Fibroblast of lung (primary cell): ENCODE results near the gene MSX1.

ENCODE experiments used
- CTCF ChIP-seq, 2 donors: IDR thresholded peaks in 1 of 2; conservative IDR thresholded peaks in 1 of 2; 1 replicate in 1 of 2; 2 replicates in 1 of 2; pipeline ENCODE4 v1.5.1; 2011 to 2012; ENCODE audit warnings: low read length in 2 of 2, control low read depth in 1 of 2, inconsistent platforms in 1 of 2, low read depth in 1 of 2, mild to moderate bottlenecking in 1 of 2
- EZH2 ChIP-seq: IDR thresholded peaks from 2 replicates; pipeline ENCODE4 v1.5.1; 2012; ENCODE audit warnings: low read length, control low read depth, mild to moderate bottlenecking; ENCODE audit errors: missing control alignments

DNA sequence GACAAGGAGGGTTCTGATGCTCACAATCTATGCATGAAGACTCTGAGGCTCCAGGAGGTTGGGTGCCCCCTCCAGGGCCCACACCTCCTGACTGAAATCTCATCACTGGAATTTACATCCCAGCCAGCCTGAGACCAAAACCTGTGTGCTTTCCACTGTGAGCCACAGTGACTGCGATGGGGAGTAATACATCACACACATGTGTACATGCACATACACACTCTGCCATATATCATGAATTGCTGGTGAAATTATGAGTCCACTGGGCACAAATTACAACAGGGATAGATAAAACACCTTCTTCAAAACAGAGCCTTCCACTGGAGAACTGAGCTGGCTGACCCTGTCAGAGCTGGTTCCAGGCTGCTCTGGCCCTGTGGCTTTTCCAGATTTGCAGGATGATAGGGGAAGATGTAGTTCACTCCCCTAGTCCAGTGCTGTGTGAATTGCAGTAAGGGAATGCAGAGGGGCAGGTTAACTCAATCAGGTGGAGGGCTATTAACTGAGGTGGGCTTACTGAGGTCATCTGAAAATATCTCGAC, 35.8 kb upstream of the MSX1 start:
- TF ChIP-seq EZH2 (no peak), CTCF (conservative IDR thresholded peaks at IDR 0.05 in 1 of 2, IDR thresholded peaks at IDR 0.05 in 1 of 2; ENCODE audit: low read depth in 1 of 2, low read length in 2 of 2) (no peak)
